Type B pancreatic cell (in vitro differentiated cells): ENCODE data around the gene GRAP. TPM values are rescaled to one million over a fixed set of nuclear protein-coding genes. Genes with fewer than 3 reads are reported as not detected.

Experiments used
- DNase-seq: peaks from one replicate; pipeline ENCODE4 v3.0.0; 2021; ENCODE audit warnings: mixed read lengths; ENCODE audit not compliant: unreplicated experiment; ENCODE audit errors: extremely low spot score
- H3K27ac Mint-ChIP-seq: 2 replicates; pipeline ENCODE4 v1.8.0; 2021; ENCODE audit warnings: mild to moderate bottlenecking, mixed read lengths
- H3K27me3 Mint-ChIP-seq: 2 replicates; pipeline ENCODE4 v1.8.0; 2021; ENCODE audit warnings: mixed read lengths
- H3K36me3 Mint-ChIP-seq: 2 replicates; pipeline ENCODE4 v1.8.0; 2021; ENCODE audit warnings: mixed read lengths
- H3K4me1 Mint-ChIP-seq: one replicate; pipeline ENCODE4 v1.8.0; 2021; ENCODE audit warnings: mixed read lengths; ENCODE audit not compliant: unreplicated experiment
- H3K4me3 Mint-ChIP-seq: 2 replicates; pipeline ENCODE4 v1.8.0; 2021; ENCODE audit warnings: mild to moderate bottlenecking, mixed read lengths
- H3K9me3 Mint-ChIP-seq: 2 replicates; pipeline ENCODE4 v1.8.0; 2021; ENCODE audit warnings: mixed read lengths
- total RNA-seq: library from RNA; stranded (reverse); gene quantifications from 2 replicates; pipeline ENCODE4 v1.2.1, GENCODE V29; 2021; ENCODE audit warnings: low replicate concordance
- TF ChIP-seq, protein P1 (sequence below): fragments of 200-600 bp; sonication (generic); conservative IDR thresholded peaks from 2 replicates; pipeline ENCODE4 v1.5.0; 2021; ENCODE audit warnings: antibody characterized with exemption, mild to moderate bottlenecking

GRAP gene
- total RNA-seq, 1 donor from 2014 or later = 0.22 TPM

DNA sequence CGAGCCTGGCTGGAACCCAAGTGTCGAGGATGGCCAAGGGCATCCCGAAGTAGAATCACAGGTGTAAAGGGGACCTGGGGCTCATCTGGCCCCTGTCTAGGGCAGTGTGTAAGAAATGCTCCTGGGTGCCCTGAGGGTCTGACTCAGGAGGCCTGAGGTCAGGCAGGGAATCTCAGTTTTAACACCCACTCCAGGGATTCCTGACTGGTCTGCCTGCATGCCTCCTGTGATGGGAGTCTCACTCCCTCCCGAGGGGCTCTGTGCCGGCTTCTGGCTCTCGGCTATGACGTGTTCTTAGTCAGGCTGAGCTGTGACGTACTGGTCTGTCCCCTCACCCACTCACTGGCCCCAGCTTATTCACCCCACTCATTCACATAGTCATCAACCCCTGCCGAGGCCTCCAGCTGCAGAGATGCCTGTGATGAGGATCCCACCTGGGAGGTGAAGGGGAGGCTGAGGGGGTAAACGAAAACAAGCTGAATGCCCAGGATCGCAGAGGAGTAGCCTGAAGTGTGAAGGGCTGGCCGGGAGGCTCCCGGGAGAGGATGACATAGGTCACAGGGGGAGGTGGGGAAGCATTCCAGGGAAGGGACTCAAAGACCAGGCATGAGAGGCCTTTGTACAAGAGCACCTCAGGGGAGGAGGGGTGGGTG lies 65.9 kb downstream of the GRAP start:
- Mint-ChIP-seq H3K27me3 (no peaks in the 10 kb centered on the region), H3K27ac (peak overlapping the region; percentile 36), H3K4me3 (no peak overlapping the region), H3K36me3 (no peaks in the 10 kb centered on the region), H3K4me1 (no peaks in the 10 kb centered on the region), H3K9me3 (no peaks in the 10 kb centered on the region)
- DNase-seq = no peak
- TF ChIP-seq, protein P1, sequence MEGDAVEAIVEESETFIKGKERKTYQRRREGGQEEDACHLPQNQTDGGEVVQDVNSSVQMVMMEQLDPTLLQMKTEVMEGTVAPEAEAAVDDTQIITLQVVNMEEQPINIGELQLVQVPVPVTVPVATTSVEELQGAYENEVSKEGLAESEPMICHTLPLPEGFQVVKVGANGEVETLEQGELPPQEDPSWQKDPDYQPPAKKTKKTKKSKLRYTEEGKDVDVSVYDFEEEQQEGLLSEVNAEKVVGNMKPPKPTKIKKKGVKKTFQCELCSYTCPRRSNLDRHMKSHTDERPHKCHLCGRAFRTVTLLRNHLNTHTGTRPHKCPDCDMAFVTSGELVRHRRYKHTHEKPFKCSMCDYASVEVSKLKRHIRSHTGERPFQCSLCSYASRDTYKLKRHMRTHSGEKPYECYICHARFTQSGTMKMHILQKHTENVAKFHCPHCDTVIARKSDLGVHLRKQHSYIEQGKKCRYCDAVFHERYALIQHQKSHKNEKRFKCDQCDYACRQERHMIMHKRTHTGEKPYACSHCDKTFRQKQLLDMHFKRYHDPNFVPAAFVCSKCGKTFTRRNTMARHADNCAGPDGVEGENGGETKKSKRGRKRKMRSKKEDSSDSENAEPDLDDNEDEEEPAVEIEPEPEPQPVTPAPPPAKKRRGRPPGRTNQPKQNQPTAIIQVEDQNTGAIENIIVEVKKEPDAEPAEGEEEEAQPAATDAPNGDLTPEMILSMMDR = no peak

DNA sequence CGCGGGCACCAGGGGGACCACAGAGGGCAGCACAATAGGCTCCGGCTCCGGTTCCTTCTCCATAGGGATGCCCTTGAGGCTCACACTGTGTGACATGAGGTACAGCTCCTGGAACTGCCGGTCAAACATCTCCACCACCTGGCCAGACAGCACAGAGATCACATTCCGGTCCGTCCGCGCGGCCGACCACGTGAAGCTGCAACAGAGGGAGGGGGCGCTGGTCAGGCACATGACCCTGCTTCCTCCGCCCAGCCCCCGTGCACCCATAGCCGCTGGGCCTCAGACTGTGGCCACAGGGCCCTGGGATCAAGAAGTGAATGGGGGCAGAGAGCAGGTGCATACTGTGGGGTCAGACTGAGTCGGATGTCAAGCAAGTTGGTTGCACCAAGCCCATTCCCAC lies 68.1 kb downstream of the GRAP start:
- no peak overlapping the region for H3K27ac Mint-ChIP-seq

DNA sequence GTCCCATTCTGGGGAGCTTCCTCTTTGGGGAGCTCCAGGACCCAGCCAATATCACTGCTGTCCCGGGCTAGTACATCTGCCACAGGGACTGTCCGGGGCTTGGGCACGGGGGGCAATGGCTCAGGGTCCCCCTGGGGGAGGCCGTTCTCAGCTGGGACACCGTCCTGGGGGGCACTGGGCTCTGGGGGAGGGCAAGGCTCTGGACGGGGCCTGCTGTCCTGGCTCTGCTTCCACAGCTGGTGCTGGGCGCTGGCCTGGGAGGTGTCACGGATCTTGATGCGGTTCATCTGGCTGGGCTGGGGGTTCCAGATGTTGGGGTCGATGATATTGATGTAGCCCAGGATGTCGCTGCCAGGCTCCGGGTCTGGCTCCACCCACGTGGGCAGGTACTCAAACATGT lies 68.7 kb downstream of the GRAP start:
- Mint-ChIP-seq H3K4me3 (no peak overlapping the region), H3K9me3 (no peaks in the 10 kb centered on the region), H3K4me1 (no peaks in the 10 kb centered on the region), H3K27me3 (no peaks in the 10 kb centered on the region), H3K27ac (no peak overlapping the region), H3K36me3 (no peaks in the 10 kb centered on the region)
- TF ChIP-seq, protein P1 = no peak
- DNase-seq = no peak

More for the DNA sequence above, 68.1 kb downstream of the GRAP start:
- no peak for DNase-seq
- no peaks in the 10 kb centered on the region for H3K9me3 Mint-ChIP-seq
- H3K36me3 Mint-ChIP-seq = no peaks in the 10 kb centered on the region
- H3K4me3 Mint-ChIP-seq = no peak overlapping the region
- H3K27me3 Mint-ChIP-seq = no peaks in the 10 kb centered on the region
- no peaks in the 10 kb centered on the region for H3K4me1 Mint-ChIP-seq
- TF ChIP-seq, protein P1 = no peak

DNA sequence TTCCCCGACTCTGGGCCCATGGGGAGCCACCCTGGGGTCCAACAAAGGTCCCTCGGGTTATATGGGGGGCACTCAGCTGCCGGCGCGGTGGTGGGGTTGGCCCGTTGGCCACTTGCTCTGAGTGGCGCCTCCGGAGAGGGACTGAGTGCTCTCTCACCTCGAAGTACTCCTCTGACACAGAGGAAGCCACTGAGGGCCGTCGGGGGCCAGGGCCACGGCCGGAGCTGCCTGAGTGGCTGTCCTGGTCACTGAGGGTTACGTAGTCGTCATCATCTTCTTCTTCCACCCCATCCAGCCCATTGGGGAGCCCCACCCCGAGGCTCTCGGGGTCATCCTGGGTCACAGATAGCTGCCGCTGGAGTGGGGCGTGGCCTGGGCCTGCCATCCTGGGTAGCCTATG lies 69.1 kb downstream of the GRAP start:
- DNase-seq = no peak
- no peaks in the 10 kb centered on the region for H3K9me3 Mint-ChIP-seq
- H3K36me3 Mint-ChIP-seq = no peaks in the 10 kb centered on the region
- H3K4me1 Mint-ChIP-seq = no peaks in the 10 kb centered on the region
- no peak overlapping the region for H3K4me3 Mint-ChIP-seq
- H3K27me3 Mint-ChIP-seq = no peaks in the 10 kb centered on the region
- TF ChIP-seq, protein P1 = no peak
- no peak overlapping the region for H3K27ac Mint-ChIP-seq

DNA sequence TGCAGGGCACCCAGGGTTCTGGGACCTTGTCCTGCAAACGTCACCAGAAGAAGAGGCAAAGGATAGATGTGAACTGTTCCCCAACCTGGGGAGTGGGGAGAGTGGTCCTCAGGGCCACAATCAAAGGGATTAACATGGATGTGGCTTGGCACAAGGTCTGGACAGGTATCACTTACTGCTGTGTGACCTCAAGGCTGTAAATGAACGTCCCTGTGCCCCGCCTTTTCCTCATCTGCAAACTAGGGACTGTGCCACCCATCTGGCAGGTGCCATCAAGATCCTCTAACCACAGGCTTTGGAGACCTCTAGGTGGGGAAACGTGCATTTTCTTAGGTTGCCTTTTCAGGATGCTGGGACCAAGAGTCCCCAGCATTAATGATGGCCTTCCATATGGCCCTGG lies 69.7 kb downstream of the GRAP start:
- no peak overlapping the region for H3K27ac Mint-ChIP-seq
- H3K4me3 Mint-ChIP-seq = no peak overlapping the region
- no peaks in the 10 kb centered on the region for H3K27me3 Mint-ChIP-seq
- H3K36me3 Mint-ChIP-seq = no peaks in the 10 kb centered on the region
- TF ChIP-seq, protein P1 = no peak
- no peaks in the 10 kb centered on the region for H3K4me1 Mint-ChIP-seq
- no peak for DNase-seq
- H3K9me3 Mint-ChIP-seq = no peaks in the 10 kb centered on the region
